Peyer's patch (tissue), 4 donors: Measurements from ENCODE around the gene ATP4A. TPM values are rescaled to one million over a fixed set of nuclear protein-coding genes. Genes with fewer than 3 reads are reported as not detected.

Experiments
- DNase-seq, 3 donors: peaks; one replicate each; pipeline ENCODE4 v3.0.0-alpha.2; 2017 to 2019
- H3K27ac ChIP-seq, 4 donors: fragments of 200-600 bp; sonication (generic); one replicate each; pipeline ENCODE4 v1.5.1; 2016 to 2019
- H3K27me3 ChIP-seq, 2 donors: fragments of 200-600 bp; sonication (generic); one replicate each; pipeline ENCODE4 v1.5.1; 2019
- H3K36me3 ChIP-seq, 3 donors: fragments of 200-600 bp; sonication (generic); one replicate each; pipeline ENCODE4 v1.5.1; 2016 to 2019
- H3K4me1 ChIP-seq, 4 donors: fragments of 200-600 bp; sonication (generic); one replicate each; pipeline ENCODE4 v1.5.1; 2016 to 2019
- H3K4me3 ChIP-seq, 4 donors: fragments of 200-600 bp; sonication (generic); 1 replicate in 3 of 4; 2 replicates in 1 of 4; pipeline ENCODE4 v1.5.1; 2016 to 2019; ENCODE audit warnings: mild to moderate bottlenecking in 1 of 4
- H3K9me3 ChIP-seq, 4 donors: fragments of 200-600 bp; sonication (generic); one replicate each; pipeline ENCODE4 v1.5.1; 2016 to 2019; ENCODE audit warnings: mild to moderate bottlenecking in 1 of 4
- CTCF ChIP-seq, 6 experiments: fragments of 450-650 bp in 4 of 6; fragments of 200-600 bp in 2 of 6; sonication (generic) in 1 of 6; IDR thresholded peaks; one replicate each; pipeline ENCODE4 v1.5.1; 2017 to 2019; ENCODE audit warnings: antibody characterized with exemption in 6 of 6, mild to moderate bottlenecking in 3 of 6, moderate library complexity in 1 of 6
- POLR2A ChIP-seq, 2 donors: fragments of 450-650 bp; IDR thresholded peaks; one replicate each; pipeline ENCODE4 v1.5.1; 2017; ENCODE audit warnings: antibody characterized with exemption in 2 of 2, mild to moderate bottlenecking in 2 of 2, moderate library complexity in 2 of 2
- total RNA-seq, 4 donors: library from RNA; depleted of rRNA; stranded (reverse); fragments of >200 nt; gene quantifications; one replicate each; pipeline ENCODE4 v1.1.0, GENCODE V29; 2016

ATP4A gene
- total RNA-seq, 4 donors from 2014 or later = not detected

DNA sequence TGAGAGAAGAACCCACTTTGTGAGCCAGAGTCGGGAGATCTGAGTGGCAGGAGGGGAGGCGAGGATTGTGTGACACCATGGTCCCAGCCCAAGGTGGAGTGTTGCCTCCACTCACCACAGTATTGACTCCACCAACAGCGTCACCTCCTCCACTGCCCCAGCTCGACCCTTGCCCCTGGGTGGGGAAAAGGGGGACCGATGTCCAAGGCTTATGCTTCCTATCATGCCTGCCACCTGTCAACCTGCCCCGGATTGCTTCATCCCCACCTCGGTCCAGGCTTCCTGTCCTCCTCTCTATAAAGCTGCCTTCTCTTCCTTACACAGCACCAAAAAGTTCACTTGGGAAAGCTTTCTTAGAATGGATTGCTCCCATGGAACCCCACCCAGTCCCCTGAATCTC, 57.4 kb downstream of the ATP4A start:
- no peak overlapping the region for H3K27ac ChIP-seq
- no peaks in the 10 kb centered on the region for H3K27me3 ChIP-seq
- peaks cover 0 to 13% (median 3%) of the 10 kb centered on the region in 4 donors for H3K4me1 ChIP-seq
- H3K36me3 ChIP-seq = no peaks in the 10 kb centered on the region
- no peaks in the 10 kb centered on the region for H3K9me3 ChIP-seq
- no peak for DNase-seq
- no peak overlapping the region for H3K4me3 ChIP-seq
- TF ChIP-seq CTCF (IDR thresholded peaks at IDR 0.05) (no peak), POLR2A (IDR thresholded peaks at IDR 0.05) (no peak)

DNA sequence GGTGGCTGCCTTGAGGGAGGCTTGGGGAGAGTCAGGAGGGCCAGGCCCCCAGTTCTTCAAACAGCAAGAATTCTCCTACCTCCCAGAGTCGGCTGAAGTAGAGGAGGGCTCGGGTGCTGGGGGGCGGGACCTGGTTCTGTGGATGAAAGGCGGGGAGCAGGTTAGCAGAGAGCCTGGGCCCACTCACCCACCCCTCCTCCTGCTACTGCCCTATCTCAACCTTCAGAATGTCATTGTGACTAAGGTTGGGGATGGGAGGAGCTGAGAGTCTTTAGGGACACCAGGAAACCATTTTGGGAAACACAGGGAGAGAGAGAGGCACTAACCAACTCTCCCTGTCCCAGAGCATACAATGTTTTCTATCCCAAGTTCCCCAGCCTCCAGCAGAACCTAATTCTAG, 60.7 kb downstream of the ATP4A start:
- DNase-seq = no peak
- no peak overlapping the region for H3K4me3 ChIP-seq
- H3K9me3 ChIP-seq = no peaks in the 10 kb centered on the region
- no peak overlapping the region for H3K27ac ChIP-seq
- no peaks in the 10 kb centered on the region for H3K36me3 ChIP-seq
- no peaks in the 10 kb centered on the region for H3K27me3 ChIP-seq
- TF ChIP-seq POLR2A (IDR thresholded peaks at IDR 0.05) (no peak), CTCF (IDR thresholded peaks at IDR 0.05) (no peak)
- H3K4me1 ChIP-seq = no peaks in the 10 kb centered on the region

DNA sequence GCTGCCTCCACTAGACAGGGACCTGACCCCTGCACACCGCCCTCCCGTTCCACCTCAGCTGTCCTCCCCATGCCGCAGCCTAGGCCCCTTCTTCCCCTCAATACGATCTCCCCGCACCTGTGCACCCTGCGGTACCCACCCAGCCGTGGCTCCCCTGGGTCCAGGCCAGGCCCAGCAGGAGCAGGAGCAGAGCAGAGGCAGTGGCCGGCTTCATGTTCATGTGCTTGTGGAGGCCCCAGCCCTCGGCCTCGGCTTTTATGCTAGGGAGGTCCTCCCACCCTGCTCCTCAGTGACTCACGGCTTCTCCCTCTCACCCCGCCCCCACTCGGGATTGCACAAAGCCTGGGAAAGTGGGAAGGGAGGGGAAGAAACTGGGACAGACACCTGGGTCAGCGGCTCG, 61.8 kb downstream of the ATP4A start:
- H3K9me3 ChIP-seq = no peaks in the 10 kb centered on the region
- no peak for TF ChIP-seq POLR2A (IDR thresholded peaks at IDR 0.05)
- no peak for TF ChIP-seq CTCF (IDR thresholded peaks at IDR 0.05)
- H3K4me1 ChIP-seq = no peaks in the 10 kb centered on the region
- H3K36me3 ChIP-seq = no peaks in the 10 kb centered on the region
- no peaks in the 10 kb centered on the region for H3K27me3 ChIP-seq
- no peak for DNase-seq
- H3K27ac ChIP-seq = no peak overlapping the region
- no peak overlapping the region for H3K4me3 ChIP-seq

GRCh38 chr19:35500611-35501010, 62.8 kb downstream of the ATP4A start:
- no peaks in the 10 kb centered on the region for H3K4me1 ChIP-seq
- H3K27ac ChIP-seq = no peak overlapping the region
- TF ChIP-seq CTCF (IDR thresholded peaks at IDR 0.05) (no peak), POLR2A (IDR thresholded peaks at IDR 0.05) (no peak)
- no peaks in the 10 kb centered on the region for H3K36me3 ChIP-seq
- H3K27me3 ChIP-seq = no peaks in the 10 kb centered on the region
- H3K4me3 ChIP-seq = no peak overlapping the region
- DNase-seq = no peak
- no peaks in the 10 kb centered on the region for H3K9me3 ChIP-seq

Other genes with a start within 250 kb of the ATP4A start
- 100 to 1,000 TPM in 1 of 4 donors, 10 to 100 TPM in 2, not detected in 1; 10.9 to 207 (median 15.7) TPM for gene CD22, start 234.5 kb downstream of the ATP4A start, total RNA-seq
- gene FFAR1, start 215.8 kb downstream of the ATP4A start, total RNA-seq = 1 to 10 TPM in 1 of 4 donors, under 1 TPM in 1, not detected in 2; 0.66 to 1.6 TPM
- gene FFAR3, start 205.2 kb downstream of the ATP4A start, total RNA-seq = 1 to 10 TPM in 1 of 4 donors, not detected in 3; 1.1 TPM
- under 1 TPM in 1 of 4 donors, not detected in 3; 0.70 TPM for gene GPR42, start 192.6 kb downstream of the ATP4A start, total RNA-seq
- 1 to 10 TPM in 2 of 4 donors, under 1 TPM in 1, not detected in 1; 0.80 to 1.8 (median 1.0) TPM for gene FFAR2, start 115.4 kb downstream of the ATP4A start, total RNA-seq
- gene KRTDAP, start 73.2 kb downstream of the ATP4A start, total RNA-seq = not detected
- gene DMKN, start 50.0 kb downstream of the ATP4A start, total RNA-seq = 10 to 100 TPM in 2 of 4 donors, 1 to 10 TPM in 1, not detected in 1; 1.9 to 29.7 (median 10.7) TPM
- gene SBSN, start 35.3 kb downstream of the ATP4A start, total RNA-seq = 1 to 10 TPM in 1 of 4 donors, not detected in 3; 1.0 TPM
- gene GAPDHS, start 30.2 kb downstream of the ATP4A start, total RNA-seq = under 1 TPM in 1 of 4 donors, not detected in 3; 0.54 TPM
- gene TMEM147, start 18.0 kb downstream of the ATP4A start, total RNA-seq = 10 to 100 TPM; 34.9 to 59.4 (median 50.9) TPM
- not detected for gene PMIS2, start 22.5 kb upstream of the ATP4A start, total RNA-seq
- gene HAUS5, start 49.1 kb upstream of the ATP4A start, total RNA-seq = 10 to 100 TPM in 2 of 4 donors, 1 to 10 TPM in 2; 2.8 to 42.9 (median 8.3) TPM
- gene RBM42, start 65.4 kb upstream of the ATP4A start, total RNA-seq = 10 to 100 TPM; 57.3 to 64.4 (median 63.1) TPM
- 1 to 10 TPM in 2 of 4 donors, not detected in 2; 1.6 to 1.8 TPM for gene ETV2, start 78.1 kb upstream of the ATP4A start, total RNA-seq
- gene COX6B1, start 84.7 kb upstream of the ATP4A start, total RNA-seq = 100 to 1,000 TPM; 462 to 930 (median 787) TPM
- not detected for gene UPK1A, start 102.9 kb upstream of the ATP4A start, total RNA-seq
- gene ZBTB32, start 140.9 kb upstream of the ATP4A start, total RNA-seq = 1 to 10 TPM in 1 of 4 donors, not detected in 3; 2.5 TPM
- gene KMT2B, start 154.3 kb upstream of the ATP4A start, total RNA-seq = 10 to 100 TPM; 27.8 to 62.6 (median 41.9) TPM
- gene IGFLR1, start 178.8 kb upstream of the ATP4A start, total RNA-seq = 10 to 100 TPM in 3 of 4 donors, 1 to 10 TPM in 1; 8.3 to 14.2 (median 12.3) TPM
- gene U2AF1L4, start 181.8 kb upstream of the ATP4A start, total RNA-seq = 10 to 100 TPM; 14.5 to 70.5 (median 34.6) TPM
- gene PSENEN, start 182.0 kb upstream of the ATP4A start, total RNA-seq = 10 to 100 TPM in 3 of 4 donors, 1 to 10 TPM in 1; 8.3 to 48.2 (median 40.6) TPM
- gene LIN37, start 184.9 kb upstream of the ATP4A start, total RNA-seq = 10 to 100 TPM; 11.6 to 30.5 (median 20.2) TPM
- 10 to 100 TPM in 2 of 4 donors, 1 to 10 TPM in 2; 9.2 to 19.8 (median 13.6) TPM for gene HSPB6, start 193.4 kb upstream of the ATP4A start, total RNA-seq
- gene PROSER3, start 194.5 kb upstream of the ATP4A start, total RNA-seq = 10 to 100 TPM in 3 of 4 donors, 1 to 10 TPM in 1; 6.0 to 36.8 (median 27.2) TPM
- gene ARHGAP33, start 211.9 kb upstream of the ATP4A start, total RNA-seq = 100 to 1,000 TPM in 1 of 4 donors, 10 to 100 TPM in 2, 1 to 10 TPM in 1; 8.6 to 166 (median 20.0) TPM
- not detected for gene PRODH2, start 249.2 kb upstream of the ATP4A start, total RNA-seq